Spinal cord (tissue), 10 donors: ENCODE data around the gene VSTM2L. TPM values are rescaled to one million over a fixed set of nuclear protein-coding genes. Genes with fewer than 3 reads are reported as not detected.
"Not testable (repeated sequence)": the region's sequence is repeated elsewhere in the genome, so short reads cannot be mapped to it uniquely, and the experiment has no call there.

Experiments used
- DNase-seq, 6 donors: peaks; one replicate each; pipeline versions ENCODE4 v3.0.0 to v3.0.0-alpha.2; 2013 to 2015; ENCODE audit warnings: low spot score in 6 of 6, low read depth in 4 of 6
- H3K27ac ChIP-seq: one replicate; pipeline ENCODE4 v1.5.1; 2013; ENCODE audit warnings: low read depth, low read length, control low read depth
- H3K27me3 ChIP-seq: one replicate; pipeline ENCODE4 v1.6.1; 2013; ENCODE audit warnings: low read length; ENCODE audit not compliant: control insufficient read depth, insufficient read depth
- H3K36me3 ChIP-seq: one replicate; pipeline ENCODE4 v1.6.1; 2013; ENCODE audit warnings: low read length; ENCODE audit not compliant: control insufficient read depth, insufficient read depth
- H3K4me1 ChIP-seq: one replicate; pipeline ENCODE4 v1.6.1; 2013; ENCODE audit warnings: low read length; ENCODE audit not compliant: control insufficient read depth, insufficient read depth
- H3K4me3 ChIP-seq: one replicate; pipeline ENCODE4 v1.5.1; 2013; ENCODE audit warnings: low read depth, low read length, control low read depth
- H3K9me3 ChIP-seq: one replicate; pipeline ENCODE4 v1.6.1; 2013; ENCODE audit warnings: low read length; ENCODE audit not compliant: control insufficient read depth, insufficient read depth
- WGBS: methylation state at CpG from one replicate; pipeline ENCODE4 v1.1.5; 2013; ENCODE audit warnings: missing lambda C conversion rate; ENCODE audit not compliant: insufficient coverage; 5-methylcytosine and 5-hydroxymethylcytosine counted together
- long read RNA-seq, 4 donors: transcript quantifications; one replicate each; lab custom pipeline, GENCODE V29; 2026
- polyA plus RNA-seq, 2 donors: library from polyadenylated mRNA; unstranded; fragments of 120-200 nt; gene quantifications; one replicate each; pipeline ENCODE4 v1.2.1, GENCODE V29; 2013; ENCODE audit not compliant: insufficient read length in 2 of 2
- total RNA-seq, 2 donors: library from RNA; depleted of rRNA in 1 of 2; stranded (reverse); fragments of 120-200 nt in 1 of 2; fragments of >200 nt in 1 of 2; gene quantifications; one replicate each; pipeline versions ENCODE4 v1.2.3 to v1.2.4, GENCODE V29; 2013 to 2014
- donor health status: healthy.

The VSTM2L gene
- total RNA-seq (10 to 100 TPM; 32.2 to 41.7 TPM), polyA plus RNA-seq (100 to 1,000 TPM; 246 to 293 TPM)
- long read RNA-seq, donor 1, transcript VSTM2L-202 (4 exons, 1,959 nt), result major isoform, 133 of 156 reads
- long read RNA-seq, donor 1, partial matches to known transcripts, result 19 of 156 reads
- long read RNA-seq, donor 1, other reads (novel, unspliced or antisense), result 0 of 156 reads
- long read RNA-seq, donor 2, transcript VSTM2L-202 (4 exons, 1,959 nt), result major isoform, 32 of 71 reads
- long read RNA-seq, donor 2, partial matches to known transcripts, result 35 of 71 reads
- long read RNA-seq, donor 2, other reads (novel, unspliced or antisense), result 0 of 71 reads
- long read RNA-seq, donor 3, transcript VSTM2L-202 (4 exons, 1,959 nt), result major isoform, 60 of 96 reads
- long read RNA-seq, donor 3, partial matches to known transcripts, result 34 of 96 reads
- long read RNA-seq, donor 3, other reads (novel, unspliced or antisense), result 0 of 96 reads
- long read RNA-seq, donor 4, transcript VSTM2L-202 (4 exons, 1,959 nt), result major isoform, 10 of 12 reads
- long read RNA-seq, donor 4, partial matches to known transcripts, result 0 of 12 reads
- long read RNA-seq, donor 4, other reads (novel, unspliced or antisense), result 0 of 12 reads

GRCh38 chr20:37902504-37903313 lies at the start of gene VSTM2L:
TSS of gene VSTM2L (plus strand) at chr20:37903127. CDS start at chr20:37903351, 224 bp downstream.
- peak in 2 of 6 donors; percentile 85 to 90 for DNase-seq
- Histone ChIP-seq H3K27me3 (peaks cover 5% of the 10 kb centered on the region), H3K4me3 (peak within 1 kb of the TSS; percentile 49), H3K9me3 (no peaks in the 10 kb centered on the region), H3K4me1 (peaks cover 66% of the 10 kb centered on the region), H3K27ac (peak within 1 kb of the TSS; percentile 8), H3K36me3 (no peaks in the 10 kb centered on the region)
- WGBS, result under 1% methylated on average over 59 of the region's 71 CpGs

GRCh38 chr20:37853823-37854375 lies 49.0 kb upstream of the VSTM2L start:
- no peaks in the 10 kb centered on the region for H3K27me3 ChIP-seq
- no peak overlapping the region for H3K4me3 ChIP-seq
- peaks cover 5% of the 10 kb centered on the region for H3K36me3 ChIP-seq
- H3K27ac ChIP-seq, result no peak overlapping the region
- WGBS, result 100% methylated on average over 1 of the region's 2 CpGs
- H3K4me1 ChIP-seq, result no peaks in the 10 kb centered on the region
- DNase-seq, result peak in 1 of 6 donors; percentile 72
- no peaks in the 10 kb centered on the region for H3K9me3 ChIP-seq

GRCh38 chr20:37856034-37856433 lies 46.9 kb upstream of the VSTM2L start:
- not testable (repeated sequence) for H3K27me3 ChIP-seq, H3K27ac ChIP-seq, H3K4me1 ChIP-seq, H3K9me3 ChIP-seq, DNase-seq, H3K4me3 ChIP-seq
- peaks cover 12% of the 10 kb centered on the region for H3K36me3 ChIP-seq
- WGBS, result 100% methylated on average over 3 of the region's 5 CpGs

GRCh38 chr20:37856932-37857660 lies 45.8 kb upstream of the VSTM2L start:
- 52% methylated on average over 3 of the region's 10 CpGs for WGBS
- Histone ChIP-seq H3K27ac (no peak overlapping the region), H3K36me3 (peaks cover 17% of the 10 kb centered on the region), H3K4me1 (no peaks in the 10 kb centered on the region), H3K9me3 (no peaks in the 10 kb centered on the region), H3K4me3 (no peak overlapping the region), H3K27me3 (no peaks in the 10 kb centered on the region)
- no peak for DNase-seq

GRCh38 chr20:37859406-37860171 lies 43.3 kb upstream of the VSTM2L start:
- WGBS, result 91% methylated on average over 11 of the region's 15 CpGs
- DNase-seq, result no peak
- Histone ChIP-seq H3K4me3 (no peak overlapping the region), H3K9me3 (no peaks in the 10 kb centered on the region), H3K36me3 (peaks cover 21% of the 10 kb centered on the region), H3K4me1 (peaks cover 8% of the 10 kb centered on the region), H3K27me3 (no peaks in the 10 kb centered on the region), H3K27ac (no peak overlapping the region)

- H3K27me3 ChIP-seq, result no peaks in the 10 kb centered on the region
- DNase-seq, result no peak
- no peak overlapping the region for H3K4me3 ChIP-seq
- WGBS, result 74% methylated on average over 3 of the region's 5 CpGs
- H3K9me3 ChIP-seq, result no peaks in the 10 kb centered on the region
- H3K4me1 ChIP-seq, result peaks cover 23% of the 10 kb centered on the region
- no peak overlapping the region for H3K27ac ChIP-seq
- H3K36me3 ChIP-seq, result peaks cover 22% of the 10 kb centered on the region
Observed at GRCh38 chr20:37863289-37863688, 39.6 kb upstream of the VSTM2L start.

- peak in 2 of 6 donors; percentile 58 to 88 for DNase-seq
- Histone ChIP-seq H3K36me3 (peaks cover 23% of the 10 kb centered on the region), H3K27ac (no peak overlapping the region), H3K9me3 (no peaks in the 10 kb centered on the region), H3K27me3 (no peaks in the 10 kb centered on the region), H3K4me1 (peaks cover 26% of the 10 kb centered on the region), H3K4me3 (no peak overlapping the region)
- WGBS, result 23% methylated on average over 4 of the region's 8 CpGs
Observed at GRCh38 chr20:37864298-37864697, 38.6 kb upstream of the VSTM2L start.

GRCh38 chr20:37866051-37866450 lies 36.9 kb upstream of the VSTM2L start:
- Histone ChIP-seq H3K4me3 (no peak overlapping the region), H3K4me1 (peaks cover 26% of the 10 kb centered on the region), H3K36me3 (peaks cover 30% of the 10 kb centered on the region), H3K9me3 (no peaks in the 10 kb centered on the region), H3K27ac (no peak overlapping the region), H3K27me3 (no peaks in the 10 kb centered on the region)
- DNase-seq, result no peak
- 93% methylated on average over 8 of the region's 10 CpGs for WGBS
